ENCODE results near the gene LUZP2. TPM values are rescaled to one million over a fixed set of nuclear protein-coding genes. Genes with fewer than 3 reads are reported as not detected.

LUZP2 gene
- total and polyA plus RNA-seq, 4 experiments from 2014 or later, result not detected

GRCh38 chr11:24808173-24808572, 311.3 kb downstream of the LUZP2 start:
- Histone ChIP-seq H3K9me3 (ENCODE audit: control insufficient read depth in 1 of 2, low read length in 2 of 2) (no peaks in the 10 kb centered on the region), H3K27me3 (ENCODE audit: insufficient read depth, low read length) (no peaks in the 10 kb centered on the region), H3K4me3 (ENCODE audit: low read length in 2 of 2) (no peak overlapping the region), H3K36me3 (ENCODE audit: insufficient read depth, low read length) (no peaks in the 10 kb centered on the region), H3K4me1 (ENCODE audit: insufficient read depth, low read length) (no peaks in the 10 kb centered on the region), H3K27ac (ENCODE audit: low read depth, low read length) (no peak overlapping the region)
- CTCF ChIA-PET (ENCODE audit: partially characterized antibody), result no interaction called here
- no peak overlapping the region for H3K27ac Mint-ChIP-seq
- no peaks in the 10 kb centered on the region for H3K36me3 Mint-ChIP-seq
- H3K9me3 Mint-ChIP-seq, result peaks cover 0 to 28% (median 10%) of the 10 kb centered on the region in 8 donors
- no peak overlapping the region for H3K4me3 Mint-ChIP-seq
- POLR2A ChIA-PET (ENCODE audit: partially characterized antibody), result no interaction called here
- no peaks in the 10 kb centered on the region for H3K4me1 Mint-ChIP-seq
- intact Hi-C loops (cut with micrococcal nuclease), result no loop called here
- no peak for DNase-seq
- H3K27me3 Mint-ChIP-seq, result no peaks in the 10 kb centered on the region

- Mint-ChIP-seq H3K27ac (no peak overlapping the region), H3K36me3 (no peaks in the 10 kb centered on the region), H3K4me3 (no peak overlapping the region), H3K9me3 (peaks cover 0 to 24% (median 5%) of the 10 kb centered on the region in 8 donors), H3K27me3 (no peaks in the 10 kb centered on the region), H3K4me1 (no peaks in the 10 kb centered on the region)
- DNase-seq, result no peak
- no peaks in the 10 kb centered on the region for H3K27me3 ChIP-seq (ENCODE audit: insufficient read depth, low read length)
- H3K27ac ChIP-seq (ENCODE audit: low read depth, low read length), result no peak overlapping the region
- H3K4me3 ChIP-seq (ENCODE audit: low read length in 2 of 2), result no peak overlapping the region
- no peaks in the 10 kb centered on the region for H3K36me3 ChIP-seq (ENCODE audit: insufficient read depth, low read length)
- CTCF ChIA-PET (ENCODE audit: partially characterized antibody), result no interaction called here
- POLR2A ChIA-PET (ENCODE audit: partially characterized antibody), result no interaction called here
- no peaks in the 10 kb centered on the region for H3K4me1 ChIP-seq (ENCODE audit: insufficient read depth, low read length)
- H3K9me3 ChIP-seq (ENCODE audit: control insufficient read depth in 1 of 2, low read length in 2 of 2), result no peaks in the 10 kb centered on the region
- intact Hi-C loops (cut with micrococcal nuclease), result no loop called here
Observed at GRCh38 chr11:24819006-24819405, 322.2 kb downstream of the LUZP2 start.

GRCh38 chr11:24819863-24820434, 323.1 kb downstream of the LUZP2 start:
- no peaks in the 10 kb centered on the region for H3K9me3 ChIP-seq (ENCODE audit: control insufficient read depth in 1 of 2, low read length in 2 of 2)
- H3K27me3 ChIP-seq (ENCODE audit: insufficient read depth, low read length), result no peaks in the 10 kb centered on the region
- no peak overlapping the region for H3K27ac Mint-ChIP-seq
- H3K4me3 ChIP-seq (ENCODE audit: low read length in 2 of 2), result no peak overlapping the region
- no peak overlapping the region for H3K27ac ChIP-seq (ENCODE audit: low read depth, low read length)
- no peak for DNase-seq
- H3K36me3 Mint-ChIP-seq, result no peaks in the 10 kb centered on the region
- CTCF ChIA-PET (ENCODE audit: partially characterized antibody), result no interaction called here
- H3K4me1 ChIP-seq (ENCODE audit: insufficient read depth, low read length), result no peaks in the 10 kb centered on the region
- intact Hi-C loops (cut with micrococcal nuclease), result no loop called here
- no peaks in the 10 kb centered on the region for H3K4me1 Mint-ChIP-seq
- H3K36me3 ChIP-seq (ENCODE audit: insufficient read depth, low read length), result no peaks in the 10 kb centered on the region
- peaks cover 0 to 22% (median 3%) of the 10 kb centered on the region in 8 donors for H3K9me3 Mint-ChIP-seq
- H3K4me3 Mint-ChIP-seq, result no peak overlapping the region
- H3K27me3 Mint-ChIP-seq, result no peaks in the 10 kb centered on the region
- POLR2A ChIA-PET (ENCODE audit: partially characterized antibody), result no interaction called here

DNA sequence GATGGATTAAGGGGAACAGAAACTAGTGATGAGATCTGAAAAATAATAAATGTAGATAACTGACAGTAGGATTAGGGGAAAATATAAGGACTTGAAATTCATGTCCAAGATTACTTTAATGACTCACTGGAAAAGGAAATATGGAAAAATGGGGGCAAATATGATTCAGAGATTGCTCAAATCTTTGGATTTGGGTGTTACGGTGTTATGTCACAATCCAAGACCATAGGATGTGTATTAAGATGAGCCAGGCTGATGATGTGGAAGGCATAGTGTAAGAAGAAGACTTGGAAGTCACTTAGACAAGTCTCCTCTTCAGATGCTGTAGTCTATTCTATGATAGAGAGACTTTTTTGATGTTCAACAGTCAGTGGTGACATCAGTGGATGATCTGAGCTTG, 323.7 kb downstream of the LUZP2 start:
- ChIA-PET CTCF (ENCODE audit: partially characterized antibody) (no interaction called here), POLR2A (ENCODE audit: partially characterized antibody) (no interaction called here)
- no peak overlapping the region for H3K4me3 Mint-ChIP-seq
- no peaks in the 10 kb centered on the region for H3K27me3 Mint-ChIP-seq
- H3K27ac Mint-ChIP-seq, result no peak overlapping the region
- no peaks in the 10 kb centered on the region for H3K36me3 Mint-ChIP-seq
- Histone ChIP-seq H3K4me3 (ENCODE audit: low read length in 2 of 2) (no peak overlapping the region), H3K36me3 (ENCODE audit: insufficient read depth, low read length) (no peaks in the 10 kb centered on the region), H3K4me1 (ENCODE audit: insufficient read depth, low read length) (no peaks in the 10 kb centered on the region), H3K27me3 (ENCODE audit: insufficient read depth, low read length) (no peaks in the 10 kb centered on the region), H3K9me3 (ENCODE audit: control insufficient read depth in 1 of 2, low read length in 2 of 2) (no peaks in the 10 kb centered on the region), H3K27ac (ENCODE audit: low read depth, low read length) (no peak overlapping the region)
- intact Hi-C loops (cut with micrococcal nuclease), result no loop called here
- H3K4me1 Mint-ChIP-seq, result no peaks in the 10 kb centered on the region
- H3K9me3 Mint-ChIP-seq, result peaks cover 0 to 22% (median 4%) of the 10 kb centered on the region in 8 donors
- no peak for DNase-seq

GRCh38 chr11:24828938-24829605, 332.2 kb downstream of the LUZP2 start:
- POLR2A ChIA-PET (ENCODE audit: partially characterized antibody), result no interaction called here
- peaks cover 0 to 6% of the 10 kb centered on the region in 2 donors for H3K9me3 ChIP-seq (ENCODE audit: control insufficient read depth in 1 of 2, low read length in 2 of 2)
- H3K27ac ChIP-seq (ENCODE audit: low read depth, low read length), result no peak overlapping the region
- peaks cover 0 to 20% (median 9%) of the 10 kb centered on the region in 8 donors for H3K9me3 Mint-ChIP-seq
- CTCF ChIA-PET (ENCODE audit: partially characterized antibody), result no interaction called here
- no peaks in the 10 kb centered on the region for H3K27me3 Mint-ChIP-seq
- no peaks in the 10 kb centered on the region for H3K4me1 Mint-ChIP-seq
- intact Hi-C loops (cut with micrococcal nuclease), result no loop called here
- H3K27ac Mint-ChIP-seq, result no peak overlapping the region
- no peaks in the 10 kb centered on the region for H3K27me3 ChIP-seq (ENCODE audit: insufficient read depth, low read length)
- no peaks in the 10 kb centered on the region for H3K4me1 ChIP-seq (ENCODE audit: insufficient read depth, low read length)
- no peak overlapping the region for H3K4me3 ChIP-seq (ENCODE audit: low read length in 2 of 2)
- DNase-seq, result no peak
- H3K36me3 Mint-ChIP-seq, result no peaks in the 10 kb centered on the region
- no peak overlapping the region for H3K4me3 Mint-ChIP-seq
- no peaks in the 10 kb centered on the region for H3K36me3 ChIP-seq (ENCODE audit: insufficient read depth, low read length)

DNA sequence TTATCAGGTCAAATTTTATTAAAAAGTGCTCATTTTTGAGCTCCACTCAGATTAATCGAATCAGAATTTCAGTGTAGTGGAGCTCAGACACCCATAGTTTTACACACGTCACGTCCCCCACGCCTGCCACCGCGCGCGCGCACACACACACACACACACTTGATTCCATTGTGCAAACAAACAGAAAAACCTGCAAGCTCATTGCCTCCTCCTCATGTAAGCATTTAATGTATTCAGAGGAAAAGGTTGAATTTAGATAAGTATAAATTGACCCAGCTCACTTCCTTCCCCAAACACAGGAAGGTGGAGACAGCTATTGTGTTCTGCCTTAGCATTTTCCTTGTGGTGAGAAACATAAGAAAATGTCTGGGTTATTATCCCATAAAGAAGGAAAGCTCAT, 336.7 kb downstream of the LUZP2 start:
- DNase-seq, result no peak
- POLR2A ChIA-PET (ENCODE audit: partially characterized antibody), result no interaction called here
- Histone ChIP-seq H3K4me3 (ENCODE audit: low read length in 2 of 2) (no peak overlapping the region), H3K9me3 (ENCODE audit: control insufficient read depth in 1 of 2, low read length in 2 of 2) (no peaks in the 10 kb centered on the region), H3K27ac (ENCODE audit: low read depth, low read length) (no peak overlapping the region), H3K27me3 (ENCODE audit: insufficient read depth, low read length) (no peaks in the 10 kb centered on the region), H3K4me1 (ENCODE audit: insufficient read depth, low read length) (no peaks in the 10 kb centered on the region), H3K36me3 (ENCODE audit: insufficient read depth, low read length) (no peaks in the 10 kb centered on the region)
- intact Hi-C loops (cut with micrococcal nuclease), result no loop called here
- no peak overlapping the region for H3K27ac Mint-ChIP-seq
- H3K9me3 Mint-ChIP-seq, result peaks cover 0 to 13% (median 7%) of the 10 kb centered on the region in 8 donors
- H3K4me3 Mint-ChIP-seq, result no peak overlapping the region
- no peaks in the 10 kb centered on the region for H3K36me3 Mint-ChIP-seq
- no peaks in the 10 kb centered on the region for H3K4me1 Mint-ChIP-seq
- CTCF ChIA-PET (ENCODE audit: partially characterized antibody), result no interaction called here
- no peaks in the 10 kb centered on the region for H3K27me3 Mint-ChIP-seq

DNA sequence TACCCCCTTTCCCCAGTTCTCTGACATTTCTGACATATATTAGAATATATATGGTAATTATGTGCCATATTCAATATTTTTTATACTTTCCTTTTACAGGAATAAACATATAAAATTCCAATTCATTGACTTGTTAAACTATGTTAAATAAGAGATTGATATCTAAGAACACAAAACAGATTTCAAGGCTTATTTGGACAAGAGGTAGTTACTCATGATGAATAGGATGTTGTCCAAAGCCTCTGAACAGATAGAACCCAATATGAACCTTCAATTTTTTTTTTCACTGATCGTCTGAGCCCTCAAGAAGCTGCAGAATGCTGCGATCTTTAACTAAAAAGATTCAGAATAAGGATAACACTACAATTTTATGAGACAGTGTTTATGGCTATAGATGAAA, 340.3 kb downstream of the LUZP2 start:
- Histone ChIP-seq H3K36me3 (ENCODE audit: insufficient read depth, low read length) (no peaks in the 10 kb centered on the region), H3K9me3 (ENCODE audit: control insufficient read depth in 1 of 2, low read length in 2 of 2) (no peaks in the 10 kb centered on the region), H3K27ac (ENCODE audit: low read depth, low read length) (no peak overlapping the region), H3K4me1 (ENCODE audit: insufficient read depth, low read length) (no peaks in the 10 kb centered on the region), H3K4me3 (ENCODE audit: low read length in 2 of 2) (no peak overlapping the region), H3K27me3 (ENCODE audit: insufficient read depth, low read length) (no peaks in the 10 kb centered on the region)
- Mint-ChIP-seq H3K4me3 (no peak overlapping the region), H3K36me3 (no peaks in the 10 kb centered on the region), H3K27me3 (no peaks in the 10 kb centered on the region), H3K4me1 (no peaks in the 10 kb centered on the region), H3K9me3 (peaks cover 0 to 15% (median under 1%) of the 10 kb centered on the region in 8 donors), H3K27ac (no peak overlapping the region)
- POLR2A ChIA-PET (ENCODE audit: partially characterized antibody), result no interaction called here
- DNase-seq, result no peak
- CTCF ChIA-PET (ENCODE audit: partially characterized antibody), result no interaction called here
- intact Hi-C loops (cut with micrococcal nuclease), result no loop called here

Measured in CD4-positive, alpha-beta memory T cell (primary cell).